Superior temporal gyrus (tissue), 1 donor: Measurements from ENCODE around the gene LSAMP.

Experiments used
- DNase-seq: peaks from one replicate; pipeline ENCODE4 v3.0.0-alpha.2; 2016; ENCODE audit errors: extremely low spot score

The LSAMP gene

DNA sequence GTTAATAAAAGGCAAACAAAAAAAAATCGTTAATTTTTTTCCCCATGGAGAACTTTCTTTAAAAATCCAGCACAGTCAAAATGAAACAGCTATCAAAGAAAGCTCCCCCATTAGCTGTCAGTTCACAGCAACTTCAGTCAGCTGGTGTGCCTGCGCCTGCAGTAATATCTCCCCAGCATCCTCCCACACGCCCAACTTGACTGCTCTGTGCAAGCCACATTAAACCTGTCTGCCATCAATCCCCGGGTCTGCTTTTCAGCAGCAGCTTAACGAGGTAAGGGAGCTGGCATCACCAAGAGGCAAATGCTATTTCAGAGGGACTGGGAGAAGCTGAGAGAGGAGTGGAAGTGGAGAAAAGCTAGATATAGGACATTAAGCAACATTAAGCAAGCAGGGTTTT, 484.5 kb downstream of the LSAMP start:
- peak; percentile 43 for DNase-seq

DNA sequence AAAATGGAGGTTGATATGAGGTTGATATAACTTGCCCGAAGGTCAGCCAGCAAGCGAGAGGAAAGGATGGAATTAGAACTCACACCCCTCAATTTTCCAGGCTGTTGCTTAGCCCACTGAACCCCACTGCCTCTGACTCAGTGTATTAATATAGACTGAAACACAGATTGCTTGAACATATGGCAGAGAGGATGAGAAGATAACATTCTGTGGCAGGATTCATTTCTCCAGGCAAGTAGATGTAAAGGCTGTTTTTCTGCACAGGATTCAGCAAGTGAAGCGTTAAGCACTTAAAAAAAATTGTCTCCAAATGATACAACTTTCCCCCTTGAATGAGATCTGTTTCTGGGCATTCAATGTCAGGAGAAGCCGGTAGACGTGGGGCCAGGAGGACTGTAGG, 486.8 kb downstream of the LSAMP start:
- DNase-seq, result peak; percentile 49

DNA sequence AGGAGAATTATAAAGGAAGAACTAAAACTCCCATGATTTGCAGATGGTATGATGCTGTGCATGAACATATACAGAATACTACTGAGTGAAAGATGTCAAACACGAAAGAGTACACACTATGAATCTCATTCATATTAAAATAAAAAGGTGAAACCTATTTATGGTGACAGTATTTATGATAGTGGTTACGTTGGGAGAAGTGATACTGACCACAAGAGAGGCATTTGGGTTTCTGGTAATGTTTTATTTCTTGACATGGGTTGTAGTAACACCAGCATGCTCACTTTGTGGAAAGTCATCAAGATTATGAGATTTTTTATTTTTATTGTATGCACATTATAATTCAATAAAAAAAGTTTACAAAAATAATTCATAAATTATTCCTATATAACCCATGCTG, 498.0 kb downstream of the LSAMP start:
- DNase-seq, result no peak

DNA sequence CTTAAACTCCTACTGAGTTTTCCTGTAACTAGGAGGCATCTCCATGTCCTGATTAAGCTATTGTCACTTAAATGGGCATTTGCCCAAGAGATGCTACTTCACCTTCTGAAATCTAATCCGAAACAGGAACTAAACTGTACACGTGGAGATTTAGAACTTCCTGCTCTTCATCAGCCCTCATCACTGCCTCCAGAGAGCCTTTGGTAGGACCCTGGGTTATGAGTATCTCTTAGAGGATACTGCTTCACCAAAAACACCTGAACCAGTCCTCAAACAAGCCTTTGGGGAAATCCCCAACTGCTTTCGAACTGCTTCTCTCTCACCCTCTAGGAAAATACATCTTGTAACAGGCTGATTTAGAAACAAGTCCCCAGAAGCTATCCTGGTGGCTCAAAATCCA, 501.7 kb downstream of the LSAMP start:
- DNase-seq, result no peak

DNA sequence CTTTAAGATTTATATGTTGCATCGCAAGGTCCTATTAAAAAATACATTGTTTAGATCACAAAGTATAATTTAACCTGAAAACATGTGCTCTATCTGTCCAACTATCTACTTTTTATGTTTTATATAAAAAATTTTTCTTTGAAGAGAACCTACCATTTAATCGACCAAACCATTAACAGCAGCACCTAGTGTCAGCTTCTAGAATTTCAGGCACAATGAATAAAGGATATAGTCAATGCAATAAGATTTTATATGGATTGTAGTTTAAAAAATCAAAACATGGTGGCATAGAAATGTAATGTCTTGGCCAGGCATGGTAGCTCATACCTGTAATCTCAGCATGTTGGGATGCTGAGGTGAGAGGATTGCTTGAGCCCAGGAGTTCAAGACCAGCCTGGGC, 508.2 kb downstream of the LSAMP start:
- DNase-seq, result no peak

DNA sequence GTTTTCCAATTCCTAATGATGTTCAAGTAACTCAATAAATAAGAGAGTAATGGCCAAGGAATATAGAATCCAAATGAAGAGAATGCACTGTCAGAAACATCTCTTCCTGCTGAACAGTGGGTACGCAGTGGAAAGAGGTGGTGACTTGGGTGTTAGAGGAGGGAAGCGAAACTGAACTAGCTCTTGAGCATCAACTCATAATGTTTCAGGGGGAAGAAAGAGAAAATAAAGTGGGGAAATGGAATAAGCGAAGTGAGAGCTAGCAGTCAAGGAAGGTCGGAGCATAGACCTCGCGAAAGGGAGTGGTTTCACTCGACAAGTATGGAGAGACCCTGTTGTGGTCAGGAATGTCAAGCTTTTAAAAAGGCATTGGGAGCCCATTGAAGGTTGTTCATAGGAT, 512.5 kb downstream of the LSAMP start:
- no peak for DNase-seq

DNA sequence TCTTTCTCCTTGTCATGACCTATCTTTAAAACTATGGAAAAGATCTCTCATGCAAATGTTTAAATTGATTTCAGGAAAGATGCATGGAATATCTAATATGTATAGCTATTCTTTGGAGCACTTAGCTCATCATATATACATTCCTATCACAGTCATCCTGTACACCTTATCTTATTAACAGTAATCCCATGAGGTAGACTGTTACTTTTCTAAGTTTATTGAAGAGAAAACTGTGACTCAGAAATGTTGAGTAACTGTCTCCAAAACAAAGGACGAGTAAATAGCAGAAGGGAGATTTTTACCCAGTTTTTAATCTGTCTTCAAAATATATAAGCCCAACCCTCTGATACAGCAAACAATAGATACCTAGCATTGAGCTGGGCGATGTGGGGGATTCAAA, 513.7 kb downstream of the LSAMP start:
- DNase-seq, result no peak

DNA sequence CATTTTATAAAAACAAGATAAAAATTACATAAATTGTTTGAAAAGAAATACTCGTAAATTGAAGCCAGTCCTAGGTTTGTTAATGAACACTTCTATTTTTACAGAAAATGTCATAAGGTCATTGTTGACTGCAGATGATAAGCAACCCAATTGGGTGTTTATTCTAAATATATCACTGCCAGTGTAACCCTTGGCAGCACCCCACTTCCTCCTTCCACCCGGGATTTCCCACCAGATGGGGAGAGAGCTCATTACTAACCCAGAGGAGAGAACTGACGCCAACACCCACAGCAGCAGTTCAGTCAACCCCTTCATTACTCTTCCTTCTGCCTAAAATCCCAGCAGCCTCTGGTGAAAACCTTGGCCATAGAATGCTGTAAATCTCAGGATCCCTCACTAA, 514.4 kb downstream of the LSAMP start:
- DNase-seq, result no peak

DNA sequence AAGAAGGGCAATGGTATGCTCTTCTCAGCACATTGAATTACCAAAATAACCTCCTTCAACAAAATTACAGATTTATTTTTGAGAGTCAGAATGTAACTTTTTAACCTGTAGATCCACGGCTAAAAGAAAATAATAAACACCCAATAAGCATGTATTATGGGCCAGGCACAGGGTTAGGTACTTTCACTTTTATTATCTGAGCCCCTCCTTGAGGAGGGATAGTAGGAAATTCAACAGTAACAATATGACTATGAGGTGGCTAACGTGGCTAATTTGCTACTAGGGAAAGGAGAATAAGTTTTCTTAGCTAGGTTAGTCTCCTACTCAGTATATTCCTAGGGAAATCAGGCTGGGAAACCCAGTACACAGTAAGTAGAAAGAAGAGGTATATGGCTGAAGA, 515.1 kb downstream of the LSAMP start:
- DNase-seq, result no peak

DNA sequence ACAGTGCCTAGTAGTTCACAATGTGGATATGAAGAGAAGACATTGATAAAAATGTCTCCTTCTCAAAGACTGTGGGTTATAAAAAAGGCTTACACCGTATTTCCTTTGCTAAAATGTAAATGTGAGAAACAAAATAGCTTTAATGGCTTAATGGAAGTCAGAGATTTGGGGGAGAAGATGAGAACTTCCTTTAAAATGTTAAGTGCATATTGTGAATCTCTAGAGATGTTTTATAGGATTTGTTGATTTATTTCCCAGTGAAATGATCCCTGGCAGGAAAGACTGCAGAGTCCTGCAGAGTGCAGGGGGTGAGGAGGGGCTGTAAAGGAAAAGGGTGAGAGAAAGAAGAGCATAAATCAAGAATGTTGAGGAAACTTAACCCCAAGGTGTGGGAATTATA, 516.9 kb downstream of the LSAMP start:
- DNase-seq, result no peak

DNA sequence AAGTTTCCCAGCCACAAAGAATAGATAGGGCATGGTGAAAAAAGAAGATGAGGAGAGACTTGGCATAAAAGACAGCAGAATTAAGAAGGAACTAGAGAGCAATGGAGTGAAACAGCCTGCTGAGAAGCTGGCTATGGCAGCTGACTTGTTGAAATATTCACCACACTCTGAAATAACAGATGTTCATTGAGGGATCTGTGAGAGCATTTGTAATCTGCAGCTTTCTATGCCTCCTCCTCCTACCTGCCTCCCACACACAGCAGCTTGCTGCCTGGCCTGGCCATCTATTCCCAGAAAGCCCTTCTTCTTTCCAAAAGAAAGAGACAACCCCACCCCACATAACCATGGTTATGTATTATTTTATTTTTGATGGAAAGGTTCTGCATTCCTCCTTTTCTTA, 518.1 kb downstream of the LSAMP start:
- peak; percentile 64 for DNase-seq

DNA sequence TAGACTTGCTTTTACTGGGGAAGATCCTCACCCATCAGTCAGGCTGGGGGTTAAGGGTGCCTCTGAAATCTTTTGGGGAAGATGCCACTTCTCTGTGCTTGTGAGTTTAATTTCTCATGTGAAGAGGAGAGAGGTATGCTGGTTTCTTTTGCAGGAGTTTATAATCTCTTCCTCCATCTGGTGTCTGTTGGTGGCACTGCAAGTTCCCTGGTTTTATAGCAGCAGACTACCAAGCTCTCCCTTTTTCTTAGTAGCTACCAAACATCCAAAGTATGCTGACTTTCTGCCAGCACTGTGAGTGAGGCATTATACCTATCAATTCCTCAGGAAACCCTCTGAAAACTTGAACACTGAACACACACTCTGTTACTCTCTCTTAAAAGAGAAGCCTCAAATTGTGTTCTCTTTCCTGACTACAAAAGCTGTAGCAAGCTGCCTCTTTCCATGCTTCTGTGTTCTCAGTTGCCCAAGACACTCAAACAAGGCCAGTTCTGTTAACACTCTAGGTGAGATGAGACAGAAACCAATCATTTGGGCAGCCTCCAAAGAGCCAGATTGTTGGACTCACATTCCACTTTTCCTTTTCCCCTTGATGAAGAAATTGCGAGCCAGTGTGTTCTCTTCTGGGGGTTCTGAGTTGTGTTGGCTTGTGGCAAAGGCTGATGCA, 522.5 kb downstream of the LSAMP start:
- no peak for DNase-seq

DNA sequence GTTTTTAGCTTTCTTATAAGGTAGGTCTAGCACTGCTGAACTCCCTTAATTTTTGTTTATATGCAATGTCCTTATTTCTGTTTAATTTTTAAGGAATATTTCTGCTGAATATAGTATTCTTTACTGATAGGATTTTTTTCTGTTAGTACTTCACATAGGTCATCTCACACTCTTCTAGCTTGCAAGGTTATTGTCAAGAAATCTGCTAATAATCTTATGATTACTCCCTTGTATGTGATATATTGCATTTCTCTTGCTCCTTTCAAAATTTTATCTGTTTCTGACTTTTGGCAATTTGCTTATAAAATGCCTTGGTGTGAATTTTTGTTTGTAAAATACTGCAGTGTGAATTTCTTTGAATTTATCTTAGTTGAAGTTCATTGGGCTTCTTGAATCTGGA, 523.6 kb downstream of the LSAMP start:
- no peak for DNase-seq

DNA sequence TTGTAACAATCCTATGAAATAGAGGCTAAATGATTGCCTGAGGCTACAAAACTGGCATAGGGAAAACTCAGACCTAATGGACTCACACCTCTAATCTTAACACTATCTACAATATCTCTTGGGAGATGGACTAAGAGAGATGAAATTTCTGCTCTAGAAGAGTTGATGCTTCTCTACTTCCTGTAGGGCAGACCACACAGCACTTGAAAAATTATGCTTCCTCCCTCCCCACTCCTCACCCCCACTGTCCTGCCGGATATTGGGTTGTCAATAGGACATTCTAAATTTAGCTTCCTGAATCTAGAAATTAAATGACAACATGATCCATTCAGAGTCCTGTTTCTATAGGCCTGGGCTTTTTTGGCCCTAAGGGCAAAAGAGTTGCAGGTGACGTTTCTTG, 526.4 kb downstream of the LSAMP start:
- no peak for DNase-seq

DNA sequence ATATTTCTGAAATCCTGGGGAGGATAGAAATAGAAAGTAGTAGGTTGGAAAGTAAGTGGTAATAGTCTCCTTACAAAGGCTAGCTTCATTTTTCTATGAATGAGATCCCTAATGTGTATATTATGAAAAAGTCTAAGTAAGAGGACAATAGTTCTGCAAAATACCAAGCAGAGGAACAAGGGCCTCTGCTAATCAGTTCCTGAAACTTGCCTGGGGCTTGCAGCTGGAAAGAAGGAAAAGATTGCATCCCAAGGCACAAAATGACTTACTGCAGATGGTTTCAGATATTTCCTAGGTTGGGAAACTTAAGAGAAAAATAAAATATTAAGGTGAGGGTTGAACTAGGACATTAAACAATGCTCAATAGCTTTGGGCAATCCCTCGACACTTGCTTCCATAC, 528.4 kb downstream of the LSAMP start:
- no peak for DNase-seq

DNA sequence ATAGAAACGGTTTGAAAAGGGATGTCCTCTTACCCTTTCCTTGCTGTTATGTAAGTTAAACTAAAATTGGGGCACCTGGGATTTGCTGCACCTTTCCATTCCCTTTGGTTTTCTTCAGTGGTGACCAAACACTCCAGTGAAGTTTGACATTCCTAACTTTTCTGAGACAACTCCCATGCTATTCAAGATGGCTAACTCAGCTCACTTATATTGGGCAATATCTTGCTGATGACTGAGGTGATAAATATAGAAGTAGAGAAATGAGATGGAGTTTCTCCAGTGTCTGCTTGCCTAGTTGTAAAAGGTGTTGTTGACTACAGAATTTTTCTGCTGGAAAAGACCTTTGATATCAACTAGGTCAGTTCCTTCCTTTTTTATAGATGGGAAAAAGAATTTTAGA, 530.2 kb downstream of the LSAMP start:
- no peak for DNase-seq

DNA sequence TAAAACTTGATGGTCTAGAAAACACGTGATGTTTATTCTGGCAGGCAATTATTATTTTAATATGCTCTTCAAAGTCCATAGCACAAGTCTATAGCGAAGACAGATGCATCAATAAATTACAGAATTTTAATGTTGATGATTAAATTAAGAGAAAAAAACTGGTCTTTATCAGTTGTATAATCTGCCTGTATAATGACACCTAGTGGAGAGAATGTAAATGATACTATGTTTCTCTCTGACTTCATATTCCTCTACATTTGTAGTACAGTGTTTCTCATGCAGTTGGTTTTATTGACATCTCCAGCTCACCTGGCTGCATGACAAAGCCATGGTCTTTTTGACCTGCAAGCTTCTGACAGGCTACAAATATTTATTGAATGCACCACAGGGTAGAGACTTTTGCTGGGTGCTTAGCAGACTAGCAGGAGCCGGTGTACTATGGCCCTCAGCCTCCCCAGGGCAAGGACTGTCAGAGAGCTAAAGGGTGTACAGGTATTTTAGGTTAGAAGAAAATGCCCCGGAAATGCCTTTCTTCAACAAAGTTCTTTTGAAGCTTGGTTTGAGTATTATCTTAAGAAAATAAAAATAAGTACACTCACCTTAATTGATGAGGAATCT, 532.1 kb downstream of the LSAMP start:
- DNase-seq, result no peak

DNA sequence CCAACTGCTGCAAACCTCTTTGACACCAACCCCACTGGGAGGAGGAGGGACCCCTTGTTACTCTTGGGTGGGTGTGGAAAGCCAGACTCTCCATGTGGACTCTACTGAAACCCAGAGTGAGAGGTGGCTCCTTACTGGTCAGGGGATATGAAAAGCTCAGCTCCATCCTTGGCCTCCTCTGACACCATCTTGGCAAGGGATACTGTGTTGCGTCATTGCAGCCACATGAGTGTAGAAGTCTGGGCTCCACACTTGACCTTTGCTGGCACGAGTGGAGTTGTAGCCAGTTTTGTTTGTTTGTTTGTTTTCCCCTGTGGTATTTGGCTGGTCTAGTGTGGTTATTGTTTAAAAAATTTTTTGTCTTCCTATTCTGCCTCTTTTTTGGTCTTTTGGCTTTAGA, 532.9 kb downstream of the LSAMP start:
- no peak for DNase-seq

DNA sequence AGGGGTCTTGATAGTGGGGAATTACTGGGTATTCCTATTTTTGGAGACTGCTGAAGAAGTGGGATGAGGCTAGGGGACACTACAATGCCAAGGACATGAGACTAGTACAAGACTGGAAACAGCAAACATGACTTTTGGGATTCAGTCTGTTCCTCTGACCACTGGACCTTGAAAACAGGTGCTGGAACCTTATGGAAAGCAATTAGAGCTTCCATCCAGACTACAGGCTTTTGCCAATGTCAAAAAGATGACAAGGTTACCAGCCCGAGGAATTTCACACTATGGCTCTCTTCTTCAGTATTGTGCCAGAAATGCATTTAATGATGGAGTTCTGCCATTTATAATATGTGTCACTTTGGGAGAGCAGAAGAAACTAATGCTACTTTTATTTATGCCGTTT, 539.4 kb downstream of the LSAMP start:
- no peak for DNase-seq

DNA sequence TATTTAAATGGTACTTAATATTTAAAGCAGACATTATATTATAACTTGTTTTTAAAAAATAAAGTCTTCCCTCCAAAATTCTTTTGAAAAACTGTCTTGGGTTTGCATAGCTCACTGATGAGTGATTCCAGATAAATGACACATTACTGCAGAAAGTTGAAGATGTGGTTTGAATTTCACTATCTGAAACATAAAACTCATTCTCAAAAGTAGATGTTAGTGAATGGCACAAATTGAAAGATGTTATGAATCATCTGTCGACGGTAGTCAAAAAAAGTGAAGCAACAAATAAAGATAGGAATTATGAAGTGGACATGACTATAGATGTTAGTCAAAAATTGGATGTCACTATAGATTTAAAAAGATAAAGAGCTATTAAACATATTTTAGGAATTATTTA, 541.4 kb downstream of the LSAMP start:
- no peak for DNase-seq

DNA sequence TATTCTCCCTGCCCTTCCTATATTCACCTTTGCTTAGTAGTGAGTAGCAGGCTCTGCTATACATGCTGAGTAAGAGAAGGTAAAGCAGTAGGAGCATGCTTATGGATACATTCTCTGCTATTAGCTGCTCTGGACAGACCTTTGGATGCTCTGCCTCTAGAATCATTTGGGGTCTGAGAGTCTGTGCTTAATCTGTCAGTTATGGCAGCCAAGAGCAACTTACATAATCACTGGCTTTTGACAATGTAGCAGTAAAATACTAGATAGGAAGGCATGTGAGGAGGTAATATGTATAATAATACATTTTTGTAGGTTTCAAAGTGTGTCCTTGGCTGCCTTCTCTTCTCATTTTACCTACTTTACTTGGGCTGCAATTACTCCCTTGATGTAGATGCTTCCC, 544.3 kb downstream of the LSAMP start:
- DNase-seq, result no peak

DNA sequence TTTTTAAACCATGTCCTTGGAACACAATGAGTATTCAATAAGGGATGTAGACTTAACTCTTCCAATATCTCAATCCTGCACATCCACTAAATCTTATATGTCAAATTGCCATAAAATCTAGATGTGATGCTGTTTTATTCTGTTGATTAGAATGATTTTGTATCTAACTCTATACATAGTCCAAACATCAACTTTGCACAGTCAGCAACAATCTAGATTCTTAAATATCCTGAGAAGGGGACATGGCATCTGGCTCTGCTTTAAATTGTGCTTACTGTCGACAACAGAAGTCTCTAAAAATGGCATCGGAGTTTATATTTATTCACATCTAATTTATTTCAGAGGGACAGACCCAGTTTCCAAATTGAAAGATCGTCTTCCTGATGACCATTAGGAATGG, 545.8 kb downstream of the LSAMP start:
- no peak for DNase-seq

DNA sequence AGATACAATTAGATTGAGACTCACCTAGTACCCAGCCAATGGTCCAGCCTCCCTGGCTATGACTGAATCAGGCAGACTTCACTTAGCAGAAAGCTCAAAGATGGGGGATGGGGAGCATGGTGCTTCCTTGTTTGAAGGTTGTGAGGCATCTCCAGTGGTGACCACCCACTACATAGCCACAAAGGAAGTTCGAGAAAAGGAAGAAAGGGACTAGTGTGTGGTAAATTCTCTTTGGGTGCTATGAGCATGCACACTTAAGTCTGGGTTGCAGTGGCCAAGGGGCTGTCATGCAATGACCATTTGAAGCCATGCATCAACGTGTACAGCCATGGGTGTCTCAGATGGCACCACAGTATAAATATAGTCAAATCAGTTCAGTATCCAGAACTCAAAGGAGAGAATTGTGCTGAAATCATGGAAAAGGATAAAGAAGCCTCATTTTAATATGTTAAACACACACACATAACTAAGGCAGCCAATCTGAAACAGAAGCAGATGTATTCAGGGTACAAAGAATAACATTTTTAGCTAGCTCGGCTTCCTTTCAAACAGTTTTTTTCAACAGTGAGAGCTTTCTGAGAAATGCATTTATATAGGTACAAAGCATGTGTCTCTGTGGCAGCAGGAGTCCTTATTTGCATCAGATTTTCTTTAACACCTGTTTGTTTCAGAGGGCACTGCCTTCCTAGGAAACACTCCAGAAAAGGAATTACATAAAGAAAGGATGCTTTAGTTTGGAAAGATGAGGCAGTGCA, 546.5 kb downstream of the LSAMP start:
- peak; percentile 75 for DNase-seq
